ENCODE measurements around the gene ANKDD1B. TPM values are rescaled to one million over a fixed set of nuclear protein-coding genes. Genes with fewer than 3 reads are reported as not detected.
A peak's percentile ranks its signal among the peaks of the same experiment; 100 is the strongest.

The ANKDD1B gene
- total and polyA plus RNA-seq, 4 donors = 1.3 to 9.4 (median 5.9) TPM

DNA sequence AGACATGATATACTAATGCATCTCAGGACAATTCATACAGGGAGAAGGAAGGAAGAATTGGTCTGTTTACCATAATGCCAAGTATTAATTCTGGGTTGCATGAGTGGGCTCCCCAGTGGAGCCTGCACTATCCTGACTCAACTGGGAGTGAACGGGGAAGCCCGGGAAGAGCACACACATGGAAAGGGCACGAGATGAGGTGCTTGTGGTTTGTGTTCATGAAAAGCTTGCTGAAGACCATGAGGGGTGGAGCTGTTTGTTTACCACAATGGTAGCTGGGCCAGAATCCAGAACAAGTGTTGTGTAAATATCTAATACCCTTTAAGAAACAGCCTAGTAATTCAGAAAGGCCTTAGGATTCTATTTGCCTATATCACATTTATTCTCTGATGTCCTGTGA is 61.4 kb downstream of the ANKDD1B start:
- no peak for ATAC-seq (ENCODE audit: insufficient read depth, low FRiP score)
- DNase-seq = peak; percentile 48 to 84 (median 74)
- H3K9ac ChIP-seq (ENCODE audit: insufficient read depth in 1 of 2, low read length in 2 of 2) = no peak overlapping the region
- H3K4me3 ChIP-seq = no peak overlapping the region
- H3K27me3 ChIP-seq (ENCODE audit: control insufficient read depth in 3 of 3, insufficient read depth in 3 of 3, low read length in 2 of 3) = no peaks in the 10 kb centered on the region
- H3K4me1 ChIP-seq (ENCODE audit: control insufficient read depth in 5 of 5, insufficient read depth in 5 of 5, low read length in 5 of 5) = peaks cover 0 to 4% (median 3%) of the 10 kb centered on the region in 5 donors
- TF ChIP-seq, protein P1, sequence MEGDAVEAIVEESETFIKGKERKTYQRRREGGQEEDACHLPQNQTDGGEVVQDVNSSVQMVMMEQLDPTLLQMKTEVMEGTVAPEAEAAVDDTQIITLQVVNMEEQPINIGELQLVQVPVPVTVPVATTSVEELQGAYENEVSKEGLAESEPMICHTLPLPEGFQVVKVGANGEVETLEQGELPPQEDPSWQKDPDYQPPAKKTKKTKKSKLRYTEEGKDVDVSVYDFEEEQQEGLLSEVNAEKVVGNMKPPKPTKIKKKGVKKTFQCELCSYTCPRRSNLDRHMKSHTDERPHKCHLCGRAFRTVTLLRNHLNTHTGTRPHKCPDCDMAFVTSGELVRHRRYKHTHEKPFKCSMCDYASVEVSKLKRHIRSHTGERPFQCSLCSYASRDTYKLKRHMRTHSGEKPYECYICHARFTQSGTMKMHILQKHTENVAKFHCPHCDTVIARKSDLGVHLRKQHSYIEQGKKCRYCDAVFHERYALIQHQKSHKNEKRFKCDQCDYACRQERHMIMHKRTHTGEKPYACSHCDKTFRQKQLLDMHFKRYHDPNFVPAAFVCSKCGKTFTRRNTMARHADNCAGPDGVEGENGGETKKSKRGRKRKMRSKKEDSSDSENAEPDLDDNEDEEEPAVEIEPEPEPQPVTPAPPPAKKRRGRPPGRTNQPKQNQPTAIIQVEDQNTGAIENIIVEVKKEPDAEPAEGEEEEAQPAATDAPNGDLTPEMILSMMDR (IDR thresholded peaks at IDR 0.05; ENCODE audit: control extremely low read depth, extremely low read depth) = no peak
- no peaks in the 10 kb centered on the region for H3K9me3 ChIP-seq (ENCODE audit: control insufficient read depth in 4 of 4, insufficient read depth in 3 of 4, low read length in 3 of 4)
- no peak overlapping the region for H3K27ac ChIP-seq (ENCODE audit: low read depth in 1 of 2, low read length in 1 of 2)
- 73 to 87% methylated on average over 3 of the region's 3 CpGs for WGBS, 2 donors
- peaks cover 3 to 6% (median 4%) of the 10 kb centered on the region in 4 donors for H3K36me3 ChIP-seq (ENCODE audit: control insufficient read depth in 4 of 4, insufficient read depth in 4 of 4, low read length in 4 of 4)

DNA sequence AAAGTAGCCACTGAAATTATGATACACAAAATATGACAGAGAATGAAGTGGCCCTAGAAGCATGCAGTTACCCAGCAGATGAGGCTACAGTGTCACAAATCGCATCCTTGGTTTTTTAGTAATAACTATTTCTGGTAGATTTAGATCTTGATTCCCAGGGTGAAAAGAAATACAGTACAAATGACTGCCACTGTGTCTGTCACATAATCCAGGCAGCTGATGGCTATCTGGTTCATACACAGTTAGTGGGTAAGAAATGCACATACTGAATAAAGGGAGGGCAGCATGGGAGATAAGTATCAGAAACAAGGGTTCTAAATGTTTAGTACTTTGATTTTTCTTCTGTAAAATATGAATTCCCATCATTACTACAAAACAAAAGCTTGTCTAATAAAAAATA is 64.5 kb downstream of the ANKDD1B start:
- Histone ChIP-seq H3K4me1 (ENCODE audit: control insufficient read depth in 5 of 5, insufficient read depth in 5 of 5, low read length in 5 of 5) (peaks cover 0 to 7% (median 2%) of the 10 kb centered on the region in 5 donors), H3K9ac (ENCODE audit: insufficient read depth in 1 of 2, low read length in 2 of 2) (peak overlapping the region in 1 of 2 donors; percentile 29), H3K27ac (ENCODE audit: low read depth in 1 of 2, low read length in 1 of 2) (no peak overlapping the region), H3K27me3 (ENCODE audit: control insufficient read depth in 3 of 3, insufficient read depth in 3 of 3, low read length in 2 of 3) (no peaks in the 10 kb centered on the region), H3K9me3 (ENCODE audit: control insufficient read depth in 4 of 4, insufficient read depth in 3 of 4, low read length in 3 of 4) (no peaks in the 10 kb centered on the region), H3K4me3 (no peak overlapping the region), H3K36me3 (ENCODE audit: control insufficient read depth in 4 of 4, insufficient read depth in 4 of 4, low read length in 4 of 4) (peaks cover 3 to 6% (median 4%) of the 10 kb centered on the region in 4 donors)
- WGBS, 2 donors = 96 to 100% methylated on average over 1 of the region's 1 CpG
- ATAC-seq (ENCODE audit: insufficient read depth, low FRiP score) = no peak
- DNase-seq = no peak
- TF ChIP-seq, protein P1 (IDR thresholded peaks at IDR 0.05; ENCODE audit: control extremely low read depth, extremely low read depth) = no peak

DNA sequence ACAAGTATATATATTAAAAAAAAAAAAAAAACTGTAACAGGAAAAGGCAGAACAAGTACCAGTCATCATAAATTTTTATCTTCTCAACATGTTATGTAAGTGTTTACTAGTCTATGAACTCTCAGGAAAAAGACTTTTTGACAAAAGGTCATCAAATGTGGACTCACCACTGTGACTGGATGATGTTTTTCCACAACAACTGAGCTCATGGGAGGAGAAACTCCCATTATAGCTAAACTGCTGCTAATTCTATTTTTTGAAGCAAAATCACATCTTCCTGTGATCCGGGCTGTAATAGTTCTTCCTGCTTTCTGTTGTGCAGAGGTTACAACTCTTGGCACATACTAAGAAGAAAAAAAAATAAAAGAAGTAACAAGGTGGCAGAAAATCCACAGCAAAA is 66.4 kb downstream of the ANKDD1B start:
- Histone ChIP-seq H3K27me3 (ENCODE audit: control insufficient read depth in 3 of 3, insufficient read depth in 3 of 3, low read length in 2 of 3) (no peaks in the 10 kb centered on the region), H3K27ac (ENCODE audit: low read depth in 1 of 2, low read length in 1 of 2) (no peak overlapping the region), H3K4me1 (ENCODE audit: control insufficient read depth in 5 of 5, insufficient read depth in 5 of 5, low read length in 5 of 5) (peaks cover 0 to 10% (median 2%) of the 10 kb centered on the region in 5 donors), H3K9me3 (ENCODE audit: control insufficient read depth in 4 of 4, insufficient read depth in 3 of 4, low read length in 3 of 4) (no peaks in the 10 kb centered on the region), H3K36me3 (ENCODE audit: control insufficient read depth in 4 of 4, insufficient read depth in 4 of 4, low read length in 4 of 4) (peaks cover 2 to 5% (median 4%) of the 10 kb centered on the region in 4 donors), H3K9ac (ENCODE audit: insufficient read depth in 1 of 2, low read length in 2 of 2) (no peak overlapping the region), H3K4me3 (no peak overlapping the region)
- ATAC-seq (ENCODE audit: insufficient read depth, low FRiP score) (no peak), DNase-seq (peak in 1 of 3 donors; percentile 33)
- WGBS, 2 donors = 23 to 45% methylated on average over 1 of the region's 1 CpG
- TF ChIP-seq, protein P1 (IDR thresholded peaks at IDR 0.05; ENCODE audit: control extremely low read depth, extremely low read depth) = no peak

DNA sequence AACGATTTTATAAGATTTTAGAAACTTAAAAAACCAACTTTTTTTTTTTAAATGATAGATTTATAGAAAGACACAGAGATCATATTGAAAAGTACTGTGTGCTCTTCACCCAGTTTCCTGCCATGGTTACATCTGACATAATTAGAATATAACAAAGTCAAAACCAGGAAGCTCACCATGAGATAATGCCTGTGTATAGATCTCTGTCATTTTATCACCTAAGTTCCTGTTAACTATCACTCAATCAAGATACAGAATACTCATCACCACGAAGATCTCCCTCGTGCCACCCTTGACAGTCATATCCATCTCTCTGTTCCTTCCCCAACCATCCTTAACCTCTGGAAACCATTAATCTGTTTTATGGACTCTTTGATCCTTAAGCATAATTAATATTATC is 66.9 kb downstream of the ANKDD1B start:
- Histone ChIP-seq H3K9ac (ENCODE audit: insufficient read depth in 1 of 2, low read length in 2 of 2) (no peak overlapping the region), H3K4me3 (no peak overlapping the region), H3K9me3 (ENCODE audit: control insufficient read depth in 4 of 4, insufficient read depth in 3 of 4, low read length in 3 of 4) (no peaks in the 10 kb centered on the region), H3K36me3 (ENCODE audit: control insufficient read depth in 4 of 4, insufficient read depth in 4 of 4, low read length in 4 of 4) (peaks cover 0 to 3% (median 3%) of the 10 kb centered on the region in 4 donors), H3K27ac (ENCODE audit: low read depth in 1 of 2, low read length in 1 of 2) (no peak overlapping the region), H3K27me3 (ENCODE audit: control insufficient read depth in 3 of 3, insufficient read depth in 3 of 3, low read length in 2 of 3) (no peaks in the 10 kb centered on the region), H3K4me1 (ENCODE audit: control insufficient read depth in 5 of 5, insufficient read depth in 5 of 5, low read length in 5 of 5) (peaks cover 0 to 8% (median 0%) of the 10 kb centered on the region in 5 donors)
- WGBS, 2 donors = 53 to 58% methylated on average over 3 of the region's 3 CpGs
- TF ChIP-seq, protein P1 (IDR thresholded peaks at IDR 0.05; ENCODE audit: control extremely low read depth, extremely low read depth) = no peak
- DNase-seq (no peak), ATAC-seq (ENCODE audit: insufficient read depth, low FRiP score) (no peak)
